Non-pigmented ciliary epithelial cell (primary cell): ENCODE data around the gene ITGBL1.

Source experiments
- DNase-seq: peaks from one replicate; pipeline ENCODE4 v3.0.0-alpha.2; 2010; ENCODE audit warnings: low read depth

The ITGBL1 gene

GRCh38 chr13:101451641-101452040, 834 bp upstream of the ITGBL1 start:
- no peak for DNase-seq

DNA sequence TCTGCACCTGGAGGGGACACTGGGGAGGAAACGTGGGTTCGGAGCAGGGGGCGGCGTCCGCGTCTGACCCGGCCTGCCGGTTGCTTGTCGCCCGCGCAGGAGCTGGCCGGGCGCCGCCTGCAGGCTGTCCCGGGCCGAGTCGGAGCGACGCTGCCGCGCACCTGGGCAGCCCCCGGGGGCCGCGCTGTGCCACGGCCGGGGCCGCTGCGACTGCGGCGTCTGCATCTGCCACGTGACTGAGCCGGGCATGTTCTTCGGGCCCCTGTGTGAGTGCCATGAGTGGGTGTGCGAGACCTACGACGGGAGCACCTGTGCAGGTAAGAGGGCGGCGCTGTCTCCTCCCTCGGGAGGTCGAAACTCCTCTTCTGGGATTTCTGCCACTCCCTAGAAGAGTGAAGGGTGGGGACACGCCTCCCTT, 1.3 kb downstream of the ITGBL1 start:
- no peak for DNase-seq

DNA sequence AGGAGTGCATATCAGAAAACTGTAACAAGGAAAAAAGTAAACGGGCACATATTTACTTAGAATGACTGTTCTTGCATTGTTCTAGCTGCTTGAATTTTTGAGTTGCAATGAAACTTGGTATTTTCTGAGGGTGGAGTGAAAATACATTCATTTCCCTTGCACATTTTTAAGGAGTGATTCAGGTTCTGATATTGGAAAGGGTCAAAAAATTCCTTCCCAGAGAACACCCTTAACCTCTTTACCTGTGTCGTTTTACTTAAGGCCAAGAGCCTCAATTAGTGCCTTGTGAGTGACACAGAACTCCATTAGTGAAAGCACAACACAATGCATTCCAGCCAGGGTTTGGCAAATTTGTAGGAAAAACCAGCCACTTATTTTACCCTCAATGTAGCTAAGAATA, 2.3 kb downstream of the ITGBL1 start:
- DNase-seq = no peak

- DNase-seq = peak; percentile 93
Observed at GRCh38 chr13:101455863-101456262, 3.4 kb downstream of the ITGBL1 start.

- DNase-seq = no peak
Observed at GRCh38 chr13:101457176-101457575, 4.7 kb downstream of the ITGBL1 start.

DNA sequence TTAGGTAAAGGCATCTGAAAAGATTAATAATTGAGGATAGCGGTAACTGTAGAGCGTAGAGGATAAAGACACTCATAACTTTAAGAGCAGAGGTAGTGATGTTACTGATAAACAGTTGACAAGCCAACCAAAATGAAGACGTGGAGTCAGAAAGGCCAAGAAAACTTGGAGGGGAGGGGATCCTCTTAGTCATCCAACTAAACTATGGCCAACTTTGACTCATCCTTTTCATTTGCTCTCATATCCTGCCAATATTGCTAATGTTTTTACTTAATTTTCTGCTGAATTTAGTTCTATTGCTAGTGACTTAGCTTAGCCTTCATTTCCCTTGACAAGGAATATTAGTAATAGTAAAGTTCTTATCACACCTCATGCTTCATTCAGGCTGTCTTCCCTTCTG, 13.4 kb downstream of the ITGBL1 start:
- DNase-seq = no peak

- DNase-seq = no peak
Observed at GRCh38 chr13:101467415-101467814, 14.9 kb downstream of the ITGBL1 start.

GRCh38 chr13:101473458-101473857, 21.0 kb downstream of the ITGBL1 start:
- DNase-seq = no peak

DNA sequence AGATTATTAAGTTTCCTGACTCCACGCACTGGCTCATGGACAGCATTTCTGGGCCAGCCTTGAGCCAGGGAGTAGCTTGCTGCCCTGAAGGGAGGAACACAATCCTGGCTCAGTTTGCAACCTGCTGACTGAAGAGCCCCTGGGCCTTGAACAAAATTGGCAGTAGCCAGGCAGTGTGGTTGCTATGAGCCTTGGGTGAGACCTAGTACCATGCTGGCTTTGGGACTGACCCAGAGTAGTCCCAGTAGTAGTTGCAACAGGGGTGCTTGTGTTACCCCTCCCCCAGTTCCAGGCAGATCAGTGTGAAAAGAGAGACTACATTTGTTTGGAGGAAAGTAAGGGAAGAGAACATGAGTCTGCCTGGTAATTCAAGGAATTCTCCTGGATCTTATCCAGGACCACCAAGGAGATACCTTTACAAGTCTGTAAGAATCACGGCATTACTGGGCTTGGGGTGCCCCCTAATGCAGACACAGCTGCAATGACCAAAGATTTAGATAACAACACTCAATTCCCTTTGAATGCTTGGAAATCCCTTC, 22.0 kb downstream of the ITGBL1 start:
- no peak for DNase-seq

DNA sequence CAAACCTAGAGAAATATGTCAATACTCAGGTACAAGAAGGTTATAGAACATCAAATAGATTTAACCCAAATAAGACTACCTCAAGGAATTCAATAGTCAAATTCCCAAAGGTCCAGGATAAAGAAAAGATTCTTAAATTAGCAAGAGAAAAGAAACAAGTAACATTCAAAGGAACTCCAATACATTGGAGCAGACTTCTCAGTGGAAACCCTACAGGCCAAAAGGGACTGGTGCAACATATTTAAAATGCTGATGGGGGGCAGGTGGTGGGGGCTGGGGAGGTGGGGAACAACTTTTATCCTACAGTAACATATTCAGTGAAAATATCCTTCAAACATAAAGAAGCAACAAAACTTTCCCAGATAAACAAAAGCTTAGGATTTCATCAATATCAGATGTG, 23.1 kb downstream of the ITGBL1 start:
- DNase-seq = no peak

DNA sequence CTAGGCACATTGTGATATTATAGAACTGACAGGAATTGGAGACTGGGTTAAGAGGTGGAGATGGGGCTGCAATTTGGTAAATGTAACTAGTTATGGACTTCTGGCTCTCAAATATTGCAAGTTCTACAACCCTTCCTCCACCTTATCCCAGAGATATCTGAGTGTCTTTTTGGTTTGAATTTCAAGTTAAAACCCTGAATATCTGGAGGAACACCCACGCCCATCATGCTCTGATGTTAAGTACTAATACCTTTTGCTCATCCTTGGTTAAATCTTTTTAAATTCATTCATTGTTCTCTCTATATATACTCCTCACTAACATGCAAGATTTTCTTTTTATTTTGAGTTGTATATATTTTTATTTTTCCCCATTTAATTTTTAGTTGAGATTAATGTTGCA, 28.9 kb downstream of the ITGBL1 start:
- DNase-seq = no peak

GRCh38 chr13:101486708-101487437, 34.4 kb downstream of the ITGBL1 start:
- DNase-seq = no peak

GRCh38 chr13:101487438-101487830, 35.0 kb downstream of the ITGBL1 start:
- no peak for DNase-seq

DNA sequence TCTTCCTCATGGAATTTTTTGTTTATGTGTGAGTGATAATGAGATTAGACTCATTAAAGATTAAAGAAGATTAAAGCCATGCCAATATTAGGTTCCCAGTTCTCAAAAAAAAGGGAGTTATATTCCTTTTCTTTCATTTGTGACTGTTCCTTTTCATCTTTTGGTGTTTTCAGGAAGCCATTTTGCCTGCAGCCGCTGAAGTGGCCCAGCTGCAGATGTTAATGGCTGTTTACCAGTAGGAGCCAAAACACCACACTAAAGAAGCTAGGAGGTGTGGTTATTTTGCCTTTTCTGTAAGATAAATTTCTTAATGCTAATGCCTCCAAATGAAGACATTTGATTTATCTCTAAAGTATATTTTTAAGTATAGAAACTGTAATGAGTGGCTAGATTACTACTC, 36.3 kb downstream of the ITGBL1 start:
- DNase-seq = no peak

DNA sequence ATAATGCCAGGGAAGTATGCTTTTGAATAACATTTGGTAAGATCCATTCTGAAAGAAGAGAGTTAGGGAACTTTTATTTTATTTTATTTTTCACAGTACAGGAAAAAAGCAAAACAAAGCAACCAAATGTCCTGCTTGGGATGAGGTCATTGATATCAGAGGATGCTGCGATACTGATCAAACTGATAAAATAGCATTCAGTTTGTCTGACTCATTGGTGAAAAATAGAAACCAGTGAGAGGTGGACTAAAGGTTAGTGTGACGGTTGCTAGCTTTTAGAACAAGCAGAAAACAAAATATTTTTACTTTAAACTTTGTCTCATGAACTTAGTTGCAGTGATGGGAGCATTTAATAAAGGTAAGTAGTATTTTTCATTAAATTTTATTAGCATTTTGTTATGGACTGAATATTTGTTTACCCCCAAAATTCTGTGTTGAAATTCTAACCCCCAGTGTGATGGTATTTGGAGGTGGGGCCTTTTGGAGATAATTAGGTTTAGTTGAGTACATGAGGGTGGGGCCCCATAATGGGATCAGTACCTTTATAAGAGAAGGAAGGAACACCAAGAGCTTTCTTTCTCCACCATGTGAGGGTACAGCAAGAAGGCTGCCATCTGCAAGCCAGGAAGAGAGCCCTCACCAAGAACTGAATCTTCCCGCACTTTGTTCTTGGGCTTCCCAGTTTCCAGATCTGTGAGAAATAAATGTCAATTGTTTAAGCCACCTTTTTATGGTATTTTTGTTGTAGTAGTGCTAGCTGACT, 37.3 kb downstream of the ITGBL1 start:
- DNase-seq = peak; percentile 79

GRCh38 chr13:101490406-101491015, 38.0 kb downstream of the ITGBL1 start:
- DNase-seq = no peak

GRCh38 chr13:101492251-101492910, 39.9 kb downstream of the ITGBL1 start:
- no peak for DNase-seq

DNA sequence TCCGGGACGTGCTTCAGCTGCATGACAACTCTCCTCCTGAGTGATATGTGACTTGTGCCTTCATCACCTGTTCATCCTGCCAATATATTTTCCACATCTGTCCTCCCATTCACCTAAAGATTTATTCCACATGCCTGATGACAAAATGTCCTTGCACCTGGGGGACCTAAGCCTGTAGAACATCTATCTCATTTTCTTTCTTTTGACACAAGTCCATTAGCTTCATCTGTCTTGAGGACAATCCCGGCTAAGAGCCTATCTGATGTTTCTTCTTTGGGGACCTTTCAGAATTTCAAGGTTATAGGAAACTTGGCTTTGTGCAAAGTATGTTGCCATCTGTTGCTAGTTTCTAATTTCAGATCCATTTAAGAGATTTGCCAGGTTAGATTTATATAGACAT, 41.1 kb downstream of the ITGBL1 start:
- no peak for DNase-seq

DNA sequence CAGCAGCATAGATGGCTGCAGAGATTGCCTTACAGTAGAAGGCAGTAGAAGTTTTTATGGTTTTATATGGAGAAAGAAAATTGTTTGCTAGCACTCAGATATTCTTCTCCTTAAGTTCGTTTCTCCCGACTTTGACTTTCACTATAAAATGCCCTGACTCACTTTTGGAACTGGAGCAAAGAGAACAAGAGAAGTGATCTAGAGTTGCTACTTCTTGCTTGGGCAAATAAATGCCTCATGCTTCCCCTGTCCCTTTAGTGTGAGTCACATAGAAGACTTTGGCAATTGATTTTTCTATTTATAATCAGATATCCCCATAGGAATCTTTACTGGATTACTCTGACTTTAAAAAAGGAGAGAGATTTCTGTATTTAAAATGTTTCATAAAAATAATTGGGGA, 46.9 kb downstream of the ITGBL1 start:
- DNase-seq = no peak

GRCh38 chr13:101502618-101503017, 50.1 kb downstream of the ITGBL1 start:
- DNase-seq = no peak

DNA sequence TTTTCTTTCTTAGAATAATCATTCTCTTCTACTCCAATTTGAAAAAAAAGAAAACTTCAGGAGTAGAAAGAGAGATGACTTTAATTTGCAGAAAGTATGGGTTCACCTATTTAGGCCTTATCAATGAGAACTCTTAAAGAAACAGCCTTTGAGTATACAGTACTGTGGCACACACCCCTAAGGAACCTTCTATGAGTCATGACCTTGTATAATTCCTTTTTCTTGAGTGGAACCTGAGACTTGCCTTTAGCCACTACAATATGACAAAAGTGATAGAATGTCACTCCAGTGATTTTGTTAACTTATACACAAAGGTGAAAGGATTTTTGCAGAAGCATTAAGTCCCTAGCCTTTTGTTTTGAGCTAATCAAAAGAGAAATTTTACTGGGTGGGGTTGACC, 58.7 kb downstream of the ITGBL1 start:
- no peak for DNase-seq

GRCh38 chr13:101511766-101512165, 59.3 kb downstream of the ITGBL1 start:
- no peak for DNase-seq
